ENCODE data around the gene ZNF688. TPM values are rescaled to one million over a fixed set of nuclear protein-coding genes. Genes with fewer than 3 reads are reported as not detected.

The ZNF688 gene
- total and polyA plus RNA-seq, 9 of the 15 experiments (the other 6 are each of a cell fraction or from before 2014, with no cell fraction given): 0.48 to 12.9 (median 4.5) TPM

DNA sequence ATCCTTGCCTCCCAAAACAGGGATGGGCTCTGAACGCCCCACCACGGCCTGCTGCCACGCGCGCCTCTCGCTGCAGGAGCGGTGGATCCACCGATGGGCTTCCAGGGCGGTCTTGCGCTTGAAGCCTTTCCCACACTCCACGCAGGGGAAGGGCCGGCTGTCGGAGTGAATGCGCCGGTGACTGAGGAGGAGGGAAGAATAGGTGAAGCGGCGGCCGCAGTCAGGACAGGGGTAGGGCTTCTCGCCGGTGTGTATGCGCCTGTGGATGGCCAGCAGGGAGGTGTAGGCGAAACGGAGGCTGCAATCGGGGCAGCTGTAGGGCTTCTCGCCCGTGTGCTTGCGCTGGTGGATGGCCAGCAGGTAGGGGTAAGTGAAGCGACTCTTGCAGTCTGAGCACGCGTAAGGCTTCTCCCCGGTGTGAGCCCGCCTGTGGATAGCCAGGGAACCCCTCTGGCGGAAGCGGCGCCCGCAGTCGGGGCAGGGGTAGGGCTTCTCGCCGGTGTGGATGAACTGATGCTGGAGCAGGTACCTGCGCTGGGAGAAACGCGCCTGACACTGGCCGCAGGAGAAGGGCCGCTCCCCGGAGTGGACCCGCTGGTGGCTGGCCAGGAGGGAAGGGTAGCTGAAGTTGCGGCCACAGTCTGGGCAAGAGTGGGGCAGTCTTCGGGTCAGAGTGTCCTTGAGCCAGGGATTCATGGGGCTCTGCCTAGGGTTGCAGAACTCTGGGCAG is 11.3 kb upstream of the ZNF688 start:
- Histone ChIP-seq H3K4me1 (replicated peaks in 1 of 2; ENCODE audit: control insufficient read depth in 2 of 2, insufficient read depth in 2 of 2, low read length in 2 of 2) (peaks cover 9 to 36% of the 10 kb centered on the region in 2 experiments; a peak in 4 of 5 replicates), H4K20me1 (replicated peaks; ENCODE audit: control insufficient read depth, insufficient read depth, low read length) (no peaks in the 10 kb centered on the region), H3K9me3 (replicated peaks; ENCODE audit: control insufficient read depth, insufficient read depth, low read depth, low read length) (no peaks in the 10 kb centered on the region), H3K27me3 (ENCODE audit: control insufficient read depth in 2 of 2, insufficient read depth in 2 of 2, low read length in 2 of 2) (no peaks in the 10 kb centered on the region), H3K9me1 (ENCODE audit: control insufficient read depth, insufficient read depth, low read length) (no peaks in the 10 kb centered on the region), H3K79me2 (ENCODE audit: control insufficient read depth, insufficient read depth, low read length) (peaks cover 62% of the 10 kb centered on the region), H3K4me3 (no peak overlapping the region), H3K36me3 (ENCODE audit: control insufficient read depth, insufficient read depth, low read length) (peaks cover 63% of the 10 kb centered on the region), H3K4me2 (ENCODE audit: insufficient read depth, low read length) (no peak overlapping the region), H2AFZ (ENCODE audit: low read depth, low read length) (no peak overlapping the region), H3K27ac (ENCODE audit: extremely low read depth, low read depth, low read length) (no peak overlapping the region), H3K9ac (ENCODE audit: insufficient read depth in 1 of 2, low read depth in 2 of 2, low read length in 2 of 2) (peak overlapping the region in 1 of 2 experiments; percentile 14; a peak in 2 of 4 replicates)
- intact Hi-C loops (cut with micrococcal nuclease) (no loop called here), in situ Hi-C loops (cut with MboI) (no loop called here)
- CTCF ChIA-PET (ENCODE audit: low intra/inter-chr PET ratio): no interaction called here
- DNase-seq (ENCODE audit: extremely low read depth in 1 of 4, low spot score in 3 of 4): no peak
- peak; percentile 55 for TF ChIP-seq RBFOX2 (IDR thresholded peaks at IDR 0.05; ENCODE audit: low read depth, low read length)
- no peak for TF ChIP-seq NELFE (IDR thresholded peaks at IDR 0.05; ENCODE audit: insufficient read depth, insufficient read length)
- TF ChIP-seq SRSF3 (IDR thresholded peaks at IDR 0.05; ENCODE audit: insufficient read depth, low read length): no peak
- TF ChIP-seq, protein P1, sequence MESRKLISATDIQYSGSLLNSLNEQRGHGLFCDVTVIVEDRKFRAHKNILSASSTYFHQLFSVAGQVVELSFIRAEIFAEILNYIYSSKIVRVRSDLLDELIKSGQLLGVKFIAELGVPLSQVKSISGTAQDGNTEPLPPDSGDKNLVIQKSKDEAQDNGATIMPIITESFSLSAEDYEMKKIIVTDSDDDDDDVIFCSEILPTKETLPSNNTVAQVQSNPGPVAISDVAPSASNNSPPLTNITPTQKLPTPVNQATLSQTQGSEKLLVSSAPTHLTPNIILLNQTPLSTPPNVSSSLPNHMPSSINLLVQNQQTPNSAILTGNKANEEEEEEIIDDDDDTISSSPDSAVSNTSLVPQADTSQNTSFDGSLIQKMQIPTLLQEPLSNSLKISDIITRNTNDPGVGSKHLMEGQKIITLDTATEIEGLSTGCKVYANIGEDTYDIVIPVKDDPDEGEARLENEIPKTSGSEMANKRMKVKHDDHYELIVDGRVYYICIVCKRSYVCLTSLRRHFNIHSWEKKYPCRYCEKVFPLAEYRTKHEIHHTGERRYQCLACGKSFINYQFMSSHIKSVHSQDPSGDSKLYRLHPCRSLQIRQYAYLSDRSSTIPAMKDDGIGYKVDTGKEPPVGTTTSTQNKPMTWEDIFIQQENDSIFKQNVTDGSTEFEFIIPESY (CRISPR knock-in tag; IDR thresholded peaks at IDR 0.05): peak; percentile 73
- TF ChIP-seq POLR2G (IDR thresholded peaks at IDR 0.05; ENCODE audit: low read depth, low read length): peak; percentile 65
- no peak for TF ChIP-seq ELF4 (CRISPR knock-in tag; IDR thresholded peaks at IDR 0.05)
- no TSS peak for BruUV-seq (replicated peaks)
- ATAC-seq: no peak
- no peak for FAIRE-seq
- 96% methylated on average over 33 of the region's 48 CpGs for WGBS (ENCODE audit: insufficient coverage, low coverage, missing lambda C conversion rate)
- POLR2A ChIA-PET: interaction anchor here (0.7 to 4.2 kb wide), 4 partner anchors 8 to 86 kb away, joined by 3 to 28 read pairs (median 3); partner anchors contain the start of gene ZNF688
